AG04450 (cell line): Measurements from ENCODE around the gene ARHGEF25. TPM values are rescaled to one million over a fixed set of nuclear protein-coding genes. Genes with fewer than 3 reads are reported as not detected.
A peak's percentile ranks its signal among the peaks of the same experiment; 100 is the strongest.

Experiments
- CTCF ChIA-PET: fragments of 300-600, 350-600 bp; formaldehyde crosslinking; extraction: SDS; loops from one replicate; lab custom pipeline; 2022; ENCODE audit warnings: antibody characterized with exemption, inconsistent platforms; lab: Charles Lee
- POLR2A ChIA-PET: fragments of 350-600 bp; formaldehyde crosslinking; extraction: SDS; loops from one replicate; lab custom pipeline; 2021; ENCODE audit warnings: antibody characterized with exemption, inconsistent platforms; lab: Yijun Ruan, JAX
- DNase-seq: peaks from one replicate; pipeline ENCODE4 v3.0.0-alpha.2; 2011; ENCODE audit warnings: low read depth, low spot score
- H3K27ac ChIP-seq: one replicate; pipeline ENCODE4 v1.5.1; 2012; ENCODE audit warnings: low read depth, low read length, control low read depth
- H3K27me3 ChIP-seq: one replicate; pipeline ENCODE4 v1.6.0; 2012; ENCODE audit warnings: low read length; ENCODE audit not compliant: control insufficient read depth, insufficient read depth
- H3K4me3 ChIP-seq: 2 replicates; pipeline ENCODE4 v1.5.1; 2011; ENCODE audit warnings: mild to moderate bottlenecking, low read depth, low read length, control low read depth
- H3K9me3 ChIP-seq: 2 replicates; pipeline ENCODE4 v1.5.1; 2012; ENCODE audit warnings: low read length; ENCODE audit not compliant: control insufficient read depth, insufficient read depth
- polyA plus RNA-seq: library from polyadenylated mRNA; depleted of rRNA; stranded (reverse); fragments of >200 nt; gene quantifications from 2 replicates; pipeline ENCODE4 v1.2.3, GENCODE V29; 2011
- TF ChIP-seq, protein P1 (sequence below): IDR thresholded peaks from 2 replicates; pipeline ENCODE4 v1.5.1; 2011; ENCODE audit warnings: low read depth, low read length, control low read depth, inconsistent platforms

ARHGEF25 gene
- polyA plus RNA-seq, 1 experiment: 23.4 TPM

GRCh38 chr12:57610554-57611107 is 604 bp upstream of the ARHGEF25 start:
- no peaks in the 10 kb centered on the region for H3K27me3 ChIP-seq
- H3K9me3 ChIP-seq: no peaks in the 10 kb centered on the region; the same call in 1 of the 2 replicates
- TF ChIP-seq, protein P1, sequence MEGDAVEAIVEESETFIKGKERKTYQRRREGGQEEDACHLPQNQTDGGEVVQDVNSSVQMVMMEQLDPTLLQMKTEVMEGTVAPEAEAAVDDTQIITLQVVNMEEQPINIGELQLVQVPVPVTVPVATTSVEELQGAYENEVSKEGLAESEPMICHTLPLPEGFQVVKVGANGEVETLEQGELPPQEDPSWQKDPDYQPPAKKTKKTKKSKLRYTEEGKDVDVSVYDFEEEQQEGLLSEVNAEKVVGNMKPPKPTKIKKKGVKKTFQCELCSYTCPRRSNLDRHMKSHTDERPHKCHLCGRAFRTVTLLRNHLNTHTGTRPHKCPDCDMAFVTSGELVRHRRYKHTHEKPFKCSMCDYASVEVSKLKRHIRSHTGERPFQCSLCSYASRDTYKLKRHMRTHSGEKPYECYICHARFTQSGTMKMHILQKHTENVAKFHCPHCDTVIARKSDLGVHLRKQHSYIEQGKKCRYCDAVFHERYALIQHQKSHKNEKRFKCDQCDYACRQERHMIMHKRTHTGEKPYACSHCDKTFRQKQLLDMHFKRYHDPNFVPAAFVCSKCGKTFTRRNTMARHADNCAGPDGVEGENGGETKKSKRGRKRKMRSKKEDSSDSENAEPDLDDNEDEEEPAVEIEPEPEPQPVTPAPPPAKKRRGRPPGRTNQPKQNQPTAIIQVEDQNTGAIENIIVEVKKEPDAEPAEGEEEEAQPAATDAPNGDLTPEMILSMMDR: no peak
- H3K4me3 ChIP-seq: peak overlapping the region; percentile 71
- POLR2A ChIA-PET: interaction anchor here (0.6 to 1.4 kb wide), 7 partner anchors 10 to 115 kb away, joined by 3 to 8 read pairs (median 4); partner anchors contain the start of gene DDIT3
- no peak for DNase-seq
- CTCF ChIA-PET: interaction anchor here (1.1 to 1.4 kb wide), 2 partner anchors 10 to 115 kb away, joined by 3 read pairs; no protein-coding TSS in a partner anchor
- H3K27ac ChIP-seq: no peak overlapping the region

DNA sequence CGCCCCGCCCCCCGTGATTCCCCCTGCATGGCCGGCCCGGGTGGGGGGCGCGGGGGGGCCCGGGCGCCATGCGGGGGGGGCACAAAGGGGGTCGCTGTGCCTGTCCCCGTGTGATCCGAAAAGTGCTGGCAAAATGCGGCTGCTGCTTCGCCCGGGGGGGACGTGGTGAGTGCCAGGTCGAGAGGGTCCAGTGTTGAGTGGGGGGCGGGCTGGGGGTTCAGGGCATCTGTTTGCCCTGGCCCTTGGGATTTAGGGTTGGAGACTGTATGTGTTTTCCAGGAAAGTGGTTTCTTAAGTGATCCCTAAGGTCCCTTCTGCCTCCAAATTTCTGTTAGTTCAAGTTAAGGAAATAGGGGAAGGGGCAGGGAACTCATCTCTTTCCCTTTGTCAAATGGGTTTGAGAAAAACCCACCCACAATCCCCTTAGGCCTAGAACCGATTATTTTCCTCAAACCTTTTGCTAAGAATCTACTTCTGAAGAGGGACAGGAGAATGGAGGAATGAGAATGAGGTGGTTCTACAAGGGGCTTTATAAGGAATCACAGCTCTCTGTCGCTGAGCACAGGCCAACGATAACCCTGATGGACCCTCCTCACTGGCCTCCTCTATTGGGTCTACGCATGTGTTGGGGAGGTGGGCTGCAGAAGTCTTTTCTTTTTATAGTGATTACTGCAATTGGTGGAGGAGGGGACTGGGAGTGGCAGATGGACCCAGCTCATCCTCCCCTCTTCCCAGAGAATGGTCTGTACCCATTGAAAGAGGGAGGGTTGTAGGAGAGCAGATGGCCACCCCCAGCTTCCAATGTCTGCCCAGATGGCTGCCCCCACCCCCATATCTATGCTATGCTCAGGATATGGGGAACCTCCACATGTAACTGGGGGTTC is 834 bp downstream of the ARHGEF25 start:
- POLR2A ChIA-PET: interaction anchor here (0.9 to 1.4 kb wide), 5 partner anchors 9 to 92 kb away, joined by 3 to 8 read pairs (median 4); partner anchors contain the start of gene DDIT3
- no peaks in the 10 kb centered on the region for H3K27me3 ChIP-seq
- no peak overlapping the region for H3K27ac ChIP-seq
- H3K9me3 ChIP-seq: no peaks in the 10 kb centered on the region; the same call in 1 of the 2 replicates
- peak overlapping the region; percentile 71 for H3K4me3 ChIP-seq
- CTCF ChIA-PET: interaction anchor here (0.6 to 1.4 kb wide), 4 partner anchors 9 to 114 kb away, joined by 3 to 6 read pairs (median 3); no protein-coding TSS in a partner anchor
- TF ChIP-seq, protein P1: no peak
- DNase-seq: no peak

GRCh38 chr12:57612711-57613426 is 1.6 kb downstream of the ARHGEF25 start:
- no peaks in the 10 kb centered on the region; the same call in 1 of the 2 replicates for H3K9me3 ChIP-seq
- H3K4me3 ChIP-seq: no peak overlapping the region
- no peak for DNase-seq
- CTCF ChIA-PET: interaction anchor here (0.8 kb wide), 1 partner anchor 9 kb away, joined by 3 read pairs; no protein-coding TSS in a partner anchor
- no peaks in the 10 kb centered on the region for H3K27me3 ChIP-seq
- H3K27ac ChIP-seq: no peak overlapping the region
- POLR2A ChIA-PET: no interaction called here
- TF ChIP-seq, protein P1: no peak

DNA sequence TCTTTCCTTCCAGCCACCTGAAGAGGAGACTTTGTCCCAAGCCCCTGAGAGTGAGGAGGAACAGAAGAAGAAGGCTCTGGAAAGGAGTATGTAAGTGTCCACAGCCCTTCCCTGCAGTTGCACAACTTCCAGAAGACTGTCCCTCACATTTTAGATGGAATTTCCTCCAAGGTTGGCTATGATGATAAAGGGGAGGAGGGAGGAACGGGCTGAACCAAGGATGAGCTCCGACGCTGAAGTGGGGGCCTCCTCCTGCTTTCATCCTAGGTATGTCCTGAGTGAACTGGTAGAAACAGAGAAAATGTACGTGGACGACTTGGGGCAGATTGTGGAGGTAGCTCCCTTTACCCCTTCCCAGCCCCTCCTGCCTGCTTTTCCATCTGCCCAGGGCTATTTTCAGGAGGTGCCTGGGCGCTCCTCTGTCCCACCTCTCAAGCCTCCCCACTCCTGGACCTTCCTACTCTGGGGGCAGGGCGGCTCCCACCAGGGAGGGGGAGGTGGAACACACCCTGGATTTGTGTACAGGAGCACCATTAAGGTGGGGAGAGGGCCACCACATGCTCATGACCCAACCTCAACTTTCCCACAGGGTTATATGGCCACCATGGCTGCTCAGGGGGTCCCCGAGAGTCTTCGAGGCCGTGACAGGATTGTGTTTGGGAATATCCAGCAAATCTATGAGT is 2.3 kb downstream of the ARHGEF25 start:
- POLR2A ChIA-PET: no interaction called here

More for the DNA sequence above, 2.3 kb downstream of the ARHGEF25 start:
- Histone ChIP-seq H3K27me3 (no peaks in the 10 kb centered on the region), H3K4me3 (no peak overlapping the region), H3K9me3 (no peaks in the 10 kb centered on the region; the same call in 1 of the 2 replicates), H3K27ac (no peak overlapping the region)
- no peak for DNase-seq
- TF ChIP-seq, protein P1: no peak
- CTCF ChIA-PET: interaction anchor here (0.8 to 4.0 kb wide), 4 partner anchors 9 to 30 kb away, joined by 3 to 27 read pairs (median 6); partner anchors contain the start of gene B4GALNT1
